ENCODE results near the gene ATG101.

Gene ATG101

DNA sequence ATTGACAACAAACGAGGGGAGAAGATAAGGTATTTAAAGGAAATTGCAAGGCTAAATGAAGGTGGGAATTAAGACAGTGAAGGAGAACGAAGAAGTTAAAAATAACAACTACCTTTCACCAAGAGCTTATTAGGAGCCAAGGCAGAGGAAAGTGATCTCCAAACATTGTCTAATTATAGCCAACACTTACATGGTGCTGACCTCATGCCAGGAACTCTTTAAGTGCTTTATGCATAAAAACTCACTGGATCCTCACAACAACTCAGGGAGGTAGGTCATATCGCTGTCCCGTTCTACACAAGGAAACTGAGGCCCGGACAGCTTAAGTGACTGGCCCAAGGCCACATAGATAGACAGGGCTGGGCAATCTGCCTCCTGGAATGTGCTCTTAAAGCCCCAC is 43.5 kb upstream of the ATG101 start:
- H3K4me3 ChIP-seq (ENCODE audit: low read depth, low read length): no peak overlapping the region
- no peak for DNase-seq (ENCODE audit: low read depth)
- TF ChIP-seq, protein P1, sequence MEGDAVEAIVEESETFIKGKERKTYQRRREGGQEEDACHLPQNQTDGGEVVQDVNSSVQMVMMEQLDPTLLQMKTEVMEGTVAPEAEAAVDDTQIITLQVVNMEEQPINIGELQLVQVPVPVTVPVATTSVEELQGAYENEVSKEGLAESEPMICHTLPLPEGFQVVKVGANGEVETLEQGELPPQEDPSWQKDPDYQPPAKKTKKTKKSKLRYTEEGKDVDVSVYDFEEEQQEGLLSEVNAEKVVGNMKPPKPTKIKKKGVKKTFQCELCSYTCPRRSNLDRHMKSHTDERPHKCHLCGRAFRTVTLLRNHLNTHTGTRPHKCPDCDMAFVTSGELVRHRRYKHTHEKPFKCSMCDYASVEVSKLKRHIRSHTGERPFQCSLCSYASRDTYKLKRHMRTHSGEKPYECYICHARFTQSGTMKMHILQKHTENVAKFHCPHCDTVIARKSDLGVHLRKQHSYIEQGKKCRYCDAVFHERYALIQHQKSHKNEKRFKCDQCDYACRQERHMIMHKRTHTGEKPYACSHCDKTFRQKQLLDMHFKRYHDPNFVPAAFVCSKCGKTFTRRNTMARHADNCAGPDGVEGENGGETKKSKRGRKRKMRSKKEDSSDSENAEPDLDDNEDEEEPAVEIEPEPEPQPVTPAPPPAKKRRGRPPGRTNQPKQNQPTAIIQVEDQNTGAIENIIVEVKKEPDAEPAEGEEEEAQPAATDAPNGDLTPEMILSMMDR (IDR thresholded peaks at IDR 0.05; ENCODE audit: insufficient read depth, low read depth, low read length, missing control alignments): no peak

DNA sequence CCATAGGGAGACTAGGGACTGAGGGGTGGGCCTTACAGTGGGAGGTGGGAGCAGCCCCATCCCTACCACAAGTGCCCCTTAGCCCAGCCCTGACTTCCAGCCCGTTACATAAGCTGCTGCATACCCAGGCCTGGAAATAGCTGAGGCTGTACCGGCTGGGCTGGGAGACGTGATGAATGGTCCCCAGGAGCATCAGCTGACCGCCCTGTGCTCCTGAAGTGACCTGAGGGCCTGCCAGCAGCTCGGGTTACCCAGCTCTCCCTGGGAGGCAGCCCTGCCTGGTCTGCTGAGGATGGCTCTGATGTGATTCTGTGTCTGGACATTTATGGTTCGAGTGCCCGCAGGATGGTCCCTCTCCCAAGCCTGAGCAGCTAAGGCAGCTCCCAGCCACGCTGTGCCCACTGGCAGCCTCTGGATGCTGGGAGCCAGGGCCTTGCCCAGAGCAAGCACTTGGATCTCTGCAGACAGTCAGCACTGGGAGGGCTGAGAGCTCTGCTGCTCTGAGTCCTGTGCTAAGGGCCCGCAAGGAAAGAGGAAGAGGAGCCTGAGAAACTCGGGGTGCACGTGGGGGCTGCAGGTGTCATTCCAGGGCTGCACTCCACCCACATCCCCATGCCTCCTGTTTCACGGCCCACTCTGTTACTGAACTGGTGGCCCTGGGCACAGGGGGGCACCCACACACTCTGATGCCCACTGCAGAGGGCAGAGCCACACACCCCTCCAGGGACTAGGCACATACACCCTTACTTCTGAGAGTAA is 42.5 kb upstream of the ATG101 start:
- DNase-seq (ENCODE audit: low read depth): no peak
- TF ChIP-seq, protein P1 (IDR thresholded peaks at IDR 0.05; ENCODE audit: insufficient read depth, low read depth, low read length, missing control alignments): no peak
- H3K4me3 ChIP-seq (ENCODE audit: low read depth, low read length): no peak overlapping the region

DNA sequence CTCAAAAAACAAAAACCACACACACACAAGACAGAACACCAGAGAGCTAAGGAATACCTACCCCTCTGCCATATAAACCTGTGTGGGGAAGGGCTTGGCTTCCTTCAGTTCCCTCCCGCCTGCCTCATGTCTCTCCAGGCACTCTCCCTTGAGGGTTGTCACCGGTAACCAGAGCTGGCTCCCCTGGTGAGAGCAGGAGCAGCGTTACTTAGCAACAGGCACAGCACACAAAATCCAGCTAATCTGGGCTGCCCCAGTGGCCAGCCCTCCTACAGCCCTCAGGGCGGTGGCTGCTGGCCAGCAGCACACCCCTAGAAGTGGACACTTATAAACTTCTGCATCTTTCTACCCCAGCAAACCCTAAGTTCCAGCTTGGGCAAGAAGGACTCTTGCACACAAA is 40.1 kb upstream of the ATG101 start:
- DNase-seq (ENCODE audit: low read depth): no peak
- no peak overlapping the region for H3K4me3 ChIP-seq (ENCODE audit: low read depth, low read length)
- TF ChIP-seq, protein P1 (IDR thresholded peaks at IDR 0.05; ENCODE audit: insufficient read depth, low read depth, low read length, missing control alignments): no peak

DNA sequence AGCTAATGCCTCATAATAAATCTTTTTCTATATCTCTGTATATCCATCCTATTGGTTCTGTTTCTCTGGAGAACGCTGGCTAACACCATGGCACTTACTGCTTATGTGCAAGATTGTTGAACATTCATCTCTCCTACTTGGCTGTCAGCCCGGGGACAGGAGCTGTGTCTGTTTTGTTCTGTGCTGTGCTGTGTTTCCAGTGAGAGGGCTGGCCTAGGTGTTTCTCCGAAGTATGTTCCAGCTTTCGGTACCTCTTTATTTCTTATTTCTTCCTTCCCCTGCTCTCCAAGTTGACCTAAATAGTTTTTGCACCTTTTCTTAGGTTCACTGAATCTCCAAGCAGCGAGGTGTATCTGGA is 37.4 kb upstream of the ATG101 start:
- no peak for DNase-seq (ENCODE audit: low read depth)
- TF ChIP-seq, protein P1 (IDR thresholded peaks at IDR 0.05; ENCODE audit: insufficient read depth, low read depth, low read length, missing control alignments): no peak
- no peak overlapping the region for H3K4me3 ChIP-seq (ENCODE audit: low read depth, low read length)

DNA sequence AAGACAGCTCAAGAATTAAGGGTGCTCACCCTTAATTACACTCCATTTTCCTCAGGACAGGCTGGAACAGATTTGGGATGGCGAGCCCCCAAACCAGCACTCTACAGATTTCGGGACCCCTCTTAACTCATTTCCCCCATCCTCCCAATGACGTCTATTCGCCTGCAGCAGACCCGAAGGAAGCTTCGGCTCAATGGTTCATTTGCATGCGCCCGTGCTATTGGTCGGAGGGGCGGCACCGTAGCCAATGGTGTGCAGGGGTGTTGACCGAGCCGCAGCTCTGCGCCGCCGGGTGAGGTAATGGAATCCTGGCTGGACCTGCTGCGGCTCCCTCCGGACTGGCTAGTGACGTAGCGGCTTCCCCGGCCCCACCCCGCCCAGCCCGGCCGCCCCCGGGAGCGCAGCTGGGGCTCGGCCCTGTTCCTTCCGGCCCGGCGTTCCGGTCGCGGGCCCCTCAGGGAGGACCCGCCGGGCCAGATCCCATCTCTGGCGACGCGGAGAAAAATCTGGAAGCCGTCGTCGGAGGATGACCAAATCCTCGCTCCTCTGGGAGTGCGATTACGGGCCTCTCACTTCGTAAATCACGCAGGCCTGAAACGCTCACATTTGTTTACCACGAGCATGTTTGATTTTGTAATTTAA is 36.9 kb upstream of the ATG101 start:
- TF ChIP-seq, protein P1 (IDR thresholded peaks at IDR 0.05; ENCODE audit: insufficient read depth, low read depth, low read length, missing control alignments): no peak
- DNase-seq (ENCODE audit: low read depth): peak; percentile 93
- H3K4me3 ChIP-seq (ENCODE audit: low read depth, low read length): peak overlapping the region; percentile 57

DNA sequence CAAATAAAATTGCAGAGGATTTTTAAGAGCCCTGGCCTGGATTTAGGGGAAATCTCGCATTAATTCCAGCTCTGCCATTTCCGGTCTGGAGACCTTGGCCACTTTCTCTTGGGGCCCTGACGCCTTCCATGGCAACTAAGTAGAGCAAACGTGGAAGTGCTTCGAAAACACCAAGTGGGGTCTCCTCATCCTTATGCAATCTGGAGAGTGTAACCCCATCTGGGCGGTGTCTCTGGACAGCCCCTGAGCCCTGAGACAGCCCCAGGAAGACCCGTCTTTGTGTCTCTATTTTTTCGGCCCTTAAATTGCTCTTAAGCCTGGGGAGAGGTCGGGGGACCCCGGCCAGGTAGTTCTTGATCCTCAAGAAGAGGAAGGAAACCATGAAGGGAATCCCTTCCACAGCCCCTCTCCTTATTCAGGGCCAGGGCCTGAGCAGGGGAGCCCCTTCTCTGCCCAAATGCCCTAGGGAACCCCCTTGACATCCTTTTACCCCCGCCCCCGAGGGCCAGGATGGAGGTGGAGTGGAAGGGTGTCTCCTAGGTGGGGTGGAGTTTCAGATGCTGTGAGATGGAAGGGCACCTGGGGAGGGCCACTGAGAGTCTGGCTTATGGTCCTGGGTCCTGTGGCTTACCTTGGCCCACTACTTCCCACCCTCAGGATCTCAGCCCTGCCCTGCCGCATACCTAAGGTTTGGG is 36.2 kb upstream of the ATG101 start:
- no peak for DNase-seq (ENCODE audit: low read depth)
- peak overlapping the region; percentile 57 for H3K4me3 ChIP-seq (ENCODE audit: low read depth, low read length)

More for the DNA sequence above, 36.2 kb upstream of the ATG101 start:
- TF ChIP-seq, protein P1 (IDR thresholded peaks at IDR 0.05; ENCODE audit: insufficient read depth, low read depth, low read length, missing control alignments): no peak
